GM23248 (cell line): Measurements from ENCODE around the gene CREB5.

ENCODE experiments used
- EZH2 ChIP-seq: fragments of 200-600 bp; sonication (generic); IDR thresholded peaks from 2 replicates; pipeline ENCODE4 v1.6.1; 2018; ENCODE audit warnings: antibody characterized with exemption, mild to moderate bottlenecking; ENCODE audit not compliant: insufficient read depth, poor library complexity, severe bottlenecking
- EZH2phosphoT487 ChIP-seq: fragments of 200-600 bp; sonication (generic); IDR thresholded peaks from 2 replicates; pipeline ENCODE4 v1.6.1; 2018; ENCODE audit warnings: antibody characterized with exemption, moderate library complexity, mild to moderate bottlenecking, low read depth; ENCODE audit not compliant: insufficient read depth

DNA sequence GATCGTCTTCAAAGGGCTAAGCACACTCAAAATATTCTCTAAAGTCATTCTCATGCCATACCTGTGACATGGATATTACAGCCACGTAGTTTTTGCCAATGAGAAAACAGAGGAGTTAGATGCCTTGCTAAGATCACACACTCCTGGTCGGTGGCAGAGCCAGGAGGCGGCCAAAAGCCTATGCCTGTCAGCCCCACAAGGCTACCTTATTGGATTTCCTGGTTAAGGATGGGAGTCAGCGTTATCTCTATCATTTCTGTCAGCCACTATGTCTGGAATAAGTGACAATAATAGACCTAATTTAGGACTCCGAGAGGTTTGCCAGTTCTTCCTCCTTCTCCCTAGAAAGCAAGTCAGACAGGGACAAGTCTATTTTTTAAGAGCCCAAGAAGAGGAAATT, 295.0 kb downstream of the CREB5 start:
- TF ChIP-seq EZH2 (no peak), EZH2phosphoT487 (no peak)
